ENCODE results near the gene IGSF9B.

IGSF9B gene

GRCh38 chr11:133901316-133901715, 55.5 kb downstream of the IGSF9B start:
- DNase-seq (ENCODE audit: low spot score): no peak

- no peak for DNase-seq (ENCODE audit: low spot score)
Observed at GRCh38 chr11:133900176-133901105, 56.3 kb downstream of the IGSF9B start.

GRCh38 chr11:133898770-133899115, 58.0 kb downstream of the IGSF9B start:
- DNase-seq (ENCODE audit: low spot score): no peak

DNA sequence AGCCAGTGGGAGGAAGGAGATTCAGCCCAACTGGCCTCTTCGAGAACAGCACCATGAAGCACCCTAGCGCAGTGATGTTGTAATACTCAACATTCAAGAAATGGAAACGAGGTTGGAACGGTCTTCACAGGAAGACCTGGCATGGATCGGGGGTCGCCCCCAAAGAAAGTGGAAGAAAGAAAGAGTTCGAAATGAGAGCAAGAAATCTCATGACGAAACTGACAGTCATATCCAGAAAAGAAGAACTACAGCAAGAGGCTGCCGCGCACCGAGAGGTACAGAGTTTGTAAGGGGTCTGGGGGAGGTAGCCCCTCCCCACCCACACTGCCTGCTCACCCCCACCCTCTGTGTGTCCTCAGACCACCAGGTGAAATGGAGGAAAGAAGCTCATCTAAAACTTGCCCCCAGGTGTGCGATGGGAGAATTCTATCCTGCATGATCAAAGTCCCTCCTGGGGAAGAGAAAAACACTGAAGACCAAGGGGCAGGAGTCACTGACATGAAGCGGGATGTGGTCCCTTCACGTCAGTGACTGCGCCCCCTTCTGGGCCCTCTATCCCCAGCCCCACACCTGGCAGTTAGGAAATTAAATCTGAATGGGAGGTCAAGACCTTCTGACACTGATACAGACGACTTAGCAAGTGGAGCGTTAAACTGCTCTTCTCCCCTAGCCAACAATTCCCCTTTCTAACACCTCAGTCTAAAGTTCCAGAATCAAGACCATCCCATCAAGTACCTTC, 58.6 kb downstream of the IGSF9B start:
- DNase-seq (ENCODE audit: low spot score): no peak

- no peak for DNase-seq (ENCODE audit: low spot score)
Observed at GRCh38 chr11:133897331-133897650, 59.5 kb downstream of the IGSF9B start.

GRCh38 chr11:133896642-133897330, 60.0 kb downstream of the IGSF9B start:
- DNase-seq (ENCODE audit: low spot score): no peak

DNA sequence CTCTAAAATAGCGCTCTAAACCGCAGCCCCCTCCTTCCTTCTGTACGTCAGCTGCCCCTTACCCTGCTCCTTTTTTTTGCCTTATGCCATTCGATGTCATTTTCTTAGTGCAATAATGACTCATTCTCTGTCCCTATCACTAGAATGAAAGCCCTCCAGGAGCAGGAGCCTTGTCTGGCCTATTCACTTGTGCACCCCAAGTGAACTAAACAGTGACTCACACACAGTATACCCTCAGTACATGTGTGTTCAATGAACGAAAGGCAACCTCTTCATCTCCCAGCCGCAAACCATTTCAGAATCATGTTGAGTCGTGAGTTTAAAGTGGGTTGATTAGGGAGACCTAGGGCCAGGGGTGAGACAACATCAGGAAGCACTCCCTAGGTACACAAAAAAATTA, 60.7 kb downstream of the IGSF9B start:
- no peak for DNase-seq (ENCODE audit: low spot score)

DNA sequence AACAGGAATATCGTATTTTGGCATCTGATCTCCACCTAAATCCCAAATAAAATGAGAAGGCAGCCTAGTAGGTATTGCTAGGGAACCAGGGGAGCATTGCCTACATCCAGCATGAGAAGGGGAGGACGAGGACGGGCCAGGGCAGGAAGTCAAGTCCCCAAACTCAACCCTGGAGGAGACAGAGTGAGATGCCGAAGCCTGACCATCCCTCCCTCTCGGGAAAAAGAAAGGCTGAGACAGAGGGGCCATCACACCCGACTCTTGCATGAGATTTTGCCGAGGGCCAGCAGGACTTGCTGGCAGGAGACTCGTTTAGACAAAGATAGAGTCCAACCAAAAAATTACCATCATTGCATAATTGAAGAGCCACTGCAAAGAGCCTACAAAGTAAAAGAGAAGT, 61.2 kb downstream of the IGSF9B start:
- DNase-seq (ENCODE audit: low spot score): no peak

GRCh38 chr11:133895061-133895479, 61.7 kb downstream of the IGSF9B start:
- no peak for DNase-seq (ENCODE audit: low spot score)

- DNase-seq (ENCODE audit: low spot score): no peak
Observed at GRCh38 chr11:133893381-133893780, 63.4 kb downstream of the IGSF9B start.

DNA sequence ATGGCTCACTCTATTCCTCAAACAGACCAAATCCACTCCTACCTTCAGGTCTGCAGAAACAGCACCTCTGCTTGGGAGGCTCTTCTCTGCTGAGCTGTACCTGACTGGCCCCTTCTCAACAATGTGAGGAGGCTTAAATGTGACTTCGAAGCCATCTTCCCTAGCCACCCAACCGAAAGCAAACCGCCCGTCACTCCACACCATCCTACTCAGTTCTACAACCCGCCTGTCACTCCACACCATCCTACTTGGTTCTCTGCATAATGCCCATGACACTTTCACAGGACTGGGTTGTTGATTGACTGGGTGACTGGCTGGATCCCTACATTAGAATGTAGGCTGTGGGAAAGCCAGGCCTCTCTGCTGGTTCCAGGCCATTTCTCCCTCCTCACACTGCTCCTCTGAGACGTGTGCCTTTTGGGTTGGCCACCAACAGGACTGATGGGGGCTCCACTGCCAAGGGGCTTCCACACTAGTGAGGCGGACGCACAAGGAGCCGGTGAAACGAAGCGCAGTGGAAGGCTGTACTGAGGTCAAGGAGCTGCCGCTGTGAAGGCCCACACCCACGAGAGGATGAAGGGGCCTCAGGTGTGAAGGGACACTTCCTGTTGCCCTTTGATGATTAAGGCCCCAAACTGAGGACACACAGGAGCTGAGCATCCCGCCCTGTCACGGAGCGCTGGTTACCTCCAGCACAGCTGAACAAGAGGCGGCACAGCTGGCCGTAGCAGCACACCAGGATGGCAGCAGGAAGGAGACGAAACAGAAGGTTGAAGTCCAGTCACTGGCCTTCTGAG, 64.0 kb downstream of the IGSF9B start:
- no peak for DNase-seq (ENCODE audit: low spot score)

DNA sequence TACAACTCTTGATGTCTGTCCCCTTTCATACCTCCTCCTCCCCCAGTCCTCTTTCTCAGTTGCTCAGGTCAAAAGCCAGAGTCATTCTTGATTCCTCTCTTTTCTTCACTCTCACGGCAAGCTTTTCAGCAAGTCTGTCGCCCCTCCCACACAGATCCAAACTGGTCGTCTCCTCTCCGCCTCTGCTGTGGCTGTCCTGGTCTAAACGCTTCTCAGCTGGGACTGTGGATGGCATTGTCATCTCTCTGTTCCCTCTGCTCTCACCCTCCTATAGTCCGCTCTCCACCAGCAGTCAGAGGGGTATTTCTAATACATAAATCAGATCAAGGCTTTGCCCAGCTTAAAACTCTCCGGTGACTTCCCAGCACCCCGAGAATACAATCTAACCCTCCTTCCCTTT, 64.6 kb downstream of the IGSF9B start:
- no peak for DNase-seq (ENCODE audit: low spot score)

- DNase-seq (ENCODE audit: low spot score): no peak
Observed at GRCh38 chr11:133889893-133890292, 66.9 kb downstream of the IGSF9B start.

GRCh38 chr11:133889188-133889587, 67.6 kb downstream of the IGSF9B start:
- no peak for DNase-seq (ENCODE audit: low spot score)

- no peak for DNase-seq (ENCODE audit: low spot score)
Observed at GRCh38 chr11:133887692-133888332, 69.0 kb downstream of the IGSF9B start.

DNA sequence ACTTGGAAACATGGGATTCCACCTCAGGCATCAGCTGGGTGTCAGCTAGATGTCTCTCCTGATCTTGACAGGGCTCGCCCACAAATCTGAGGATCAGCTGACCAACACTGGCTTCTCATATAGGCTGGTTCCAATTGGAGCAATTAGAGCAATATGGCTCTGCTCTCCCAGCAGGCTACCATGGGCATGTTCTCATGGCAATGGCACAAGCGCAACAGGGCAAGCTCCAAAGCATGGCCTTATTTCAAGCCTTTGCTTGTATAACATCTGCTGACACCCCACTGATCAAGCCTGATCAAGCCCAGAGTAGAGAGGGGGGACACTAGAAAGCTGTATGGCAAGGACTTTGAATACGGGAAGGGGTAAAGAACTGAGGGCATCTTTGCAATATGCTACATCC, 70.7 kb downstream of the IGSF9B start:
- DNase-seq (ENCODE audit: low spot score): no peak

DNA sequence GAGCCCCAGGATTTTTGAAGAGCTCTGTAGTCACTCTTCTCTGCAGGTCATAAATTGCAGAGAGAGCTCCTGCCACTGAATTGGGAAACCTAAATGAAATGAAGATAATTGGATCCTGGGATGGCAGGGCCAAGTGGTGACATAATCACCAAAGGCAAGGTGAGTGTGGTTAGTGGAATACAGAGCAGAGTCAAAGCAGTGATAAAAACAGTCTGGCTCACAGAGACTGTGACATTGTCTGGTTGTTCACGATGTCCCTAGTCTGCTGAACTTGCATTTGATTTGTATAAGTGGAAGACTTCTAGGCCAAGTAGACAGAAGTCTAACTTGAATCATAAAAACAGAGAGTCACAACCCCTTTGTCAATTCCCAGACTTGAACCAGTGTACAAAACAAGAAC, 84.6 kb downstream of the IGSF9B start:
- no peak for DNase-seq (ENCODE audit: low spot score)

DNA sequence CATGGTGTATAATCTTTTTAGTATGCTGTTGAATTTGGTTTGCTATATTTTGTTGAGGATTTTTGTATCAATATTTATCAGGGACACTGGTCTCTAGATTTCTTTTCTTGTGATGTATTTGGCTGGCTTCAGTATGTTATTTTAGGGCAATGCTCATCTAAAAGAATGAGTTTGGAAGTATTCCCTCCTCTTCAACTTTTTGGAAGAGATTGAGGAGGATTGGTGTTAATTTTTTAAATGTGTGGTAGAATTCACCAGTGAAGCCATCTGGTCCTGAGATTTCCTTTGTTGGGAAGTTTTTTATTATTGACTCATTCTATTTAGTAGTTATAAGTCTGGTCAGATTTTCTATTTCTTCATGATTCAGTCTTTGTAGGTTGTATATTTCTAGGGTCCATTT, 89.3 kb downstream of the IGSF9B start:
- no peak for DNase-seq (ENCODE audit: low spot score)

GRCh38 chr11:133865466-133865865, 91.3 kb downstream of the IGSF9B start:
- no peak for DNase-seq (ENCODE audit: low spot score)

- DNase-seq (ENCODE audit: low spot score): no peak
Observed at GRCh38 chr11:133864756-133865155, 92.0 kb downstream of the IGSF9B start.

- DNase-seq (ENCODE audit: low spot score): no peak
Observed at GRCh38 chr11:133860151-133860550, 96.6 kb downstream of the IGSF9B start.

Data from RKO (cell line).